Peyer's patch (tissue), 4 donors: ENCODE measurements around the gene RBBP5. TPM values are rescaled to one million over a fixed set of nuclear protein-coding genes. Genes with fewer than 3 reads are reported as not detected.

Experiments
- DNase-seq, 3 donors: peaks; one replicate each; pipeline ENCODE4 v3.0.0-alpha.2; 2017 to 2019
- H3K27ac ChIP-seq, 4 donors: fragments of 200-600 bp; sonication (generic); one replicate each; pipeline ENCODE4 v1.5.1; 2016 to 2019
- H3K27me3 ChIP-seq, 2 donors: fragments of 200-600 bp; sonication (generic); one replicate each; pipeline ENCODE4 v1.5.1; 2019
- H3K36me3 ChIP-seq, 3 donors: fragments of 200-600 bp; sonication (generic); one replicate each; pipeline ENCODE4 v1.5.1; 2016 to 2019
- H3K4me1 ChIP-seq, 4 donors: fragments of 200-600 bp; sonication (generic); one replicate each; pipeline ENCODE4 v1.5.1; 2016 to 2019
- H3K4me3 ChIP-seq, 4 donors: fragments of 200-600 bp; sonication (generic); 1 replicate in 3 of 4; 2 replicates in 1 of 4; pipeline ENCODE4 v1.5.1; 2016 to 2019; ENCODE audit warnings: mild to moderate bottlenecking in 1 of 4
- H3K9me3 ChIP-seq, 4 donors: fragments of 200-600 bp; sonication (generic); one replicate each; pipeline ENCODE4 v1.5.1; 2016 to 2019; ENCODE audit warnings: mild to moderate bottlenecking in 1 of 4
- POLR2A ChIP-seq, 2 donors: fragments of 450-650 bp; IDR thresholded peaks; one replicate each; pipeline ENCODE4 v1.5.1; 2017; ENCODE audit warnings: antibody characterized with exemption in 2 of 2, mild to moderate bottlenecking in 2 of 2, moderate library complexity in 2 of 2
- total RNA-seq, 4 donors: library from RNA; depleted of rRNA; stranded (reverse); fragments of >200 nt; gene quantifications; one replicate each; pipeline ENCODE4 v1.1.0, GENCODE V29; 2016
- TF ChIP-seq, protein P1 (sequence below), 6 experiments: fragments of 450-650 bp in 4 of 6; fragments of 200-600 bp in 2 of 6; sonication (generic) in 1 of 6; IDR thresholded peaks; one replicate each; pipeline ENCODE4 v1.5.1; 2017 to 2019; ENCODE audit warnings: antibody characterized with exemption in 6 of 6, mild to moderate bottlenecking in 3 of 6, moderate library complexity in 1 of 6

Gene RBBP5
- total RNA-seq, 4 donors from 2014 or later = 11.9 to 21.5 (median 15.3) TPM

DNA sequence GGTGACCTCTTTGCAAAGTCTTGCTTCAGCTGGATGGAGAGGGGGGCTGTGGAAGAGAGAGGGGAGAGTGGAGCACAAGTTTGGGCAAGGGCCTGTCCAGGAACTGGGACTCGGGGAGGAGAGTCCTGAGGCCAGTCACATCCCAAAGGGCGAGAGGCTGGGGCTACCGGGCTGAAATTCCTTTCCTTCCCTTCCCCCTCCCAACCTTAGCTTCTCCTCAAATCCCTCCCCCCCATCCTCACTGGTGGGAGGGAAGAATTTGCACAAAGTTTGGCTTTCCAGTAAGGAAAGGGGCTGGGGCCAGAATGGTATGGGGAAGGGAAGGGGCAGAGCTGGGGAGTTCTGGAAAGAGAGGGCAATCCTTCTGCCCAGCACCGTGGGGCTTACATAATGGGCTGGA lies 77.9 kb downstream of the RBBP5 start:
- no peak for TF ChIP-seq POLR2A (IDR thresholded peaks at IDR 0.05)
- TF ChIP-seq, protein P1, sequence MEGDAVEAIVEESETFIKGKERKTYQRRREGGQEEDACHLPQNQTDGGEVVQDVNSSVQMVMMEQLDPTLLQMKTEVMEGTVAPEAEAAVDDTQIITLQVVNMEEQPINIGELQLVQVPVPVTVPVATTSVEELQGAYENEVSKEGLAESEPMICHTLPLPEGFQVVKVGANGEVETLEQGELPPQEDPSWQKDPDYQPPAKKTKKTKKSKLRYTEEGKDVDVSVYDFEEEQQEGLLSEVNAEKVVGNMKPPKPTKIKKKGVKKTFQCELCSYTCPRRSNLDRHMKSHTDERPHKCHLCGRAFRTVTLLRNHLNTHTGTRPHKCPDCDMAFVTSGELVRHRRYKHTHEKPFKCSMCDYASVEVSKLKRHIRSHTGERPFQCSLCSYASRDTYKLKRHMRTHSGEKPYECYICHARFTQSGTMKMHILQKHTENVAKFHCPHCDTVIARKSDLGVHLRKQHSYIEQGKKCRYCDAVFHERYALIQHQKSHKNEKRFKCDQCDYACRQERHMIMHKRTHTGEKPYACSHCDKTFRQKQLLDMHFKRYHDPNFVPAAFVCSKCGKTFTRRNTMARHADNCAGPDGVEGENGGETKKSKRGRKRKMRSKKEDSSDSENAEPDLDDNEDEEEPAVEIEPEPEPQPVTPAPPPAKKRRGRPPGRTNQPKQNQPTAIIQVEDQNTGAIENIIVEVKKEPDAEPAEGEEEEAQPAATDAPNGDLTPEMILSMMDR (IDR thresholded peaks at IDR 0.05) = no peak
- Histone ChIP-seq H3K36me3 (no peaks in the 10 kb centered on the region), H3K9me3 (no peaks in the 10 kb centered on the region), H3K4me1 (peaks cover 0 to 7% (median 0%) of the 10 kb centered on the region in 4 donors), H3K27me3 (peaks cover 0 to 6% of the 10 kb centered on the region in 2 donors), H3K27ac (no peak overlapping the region), H3K4me3 (no peak overlapping the region)
- DNase-seq = no peak

- peaks cover 0 to 7% (median 0%) of the 10 kb centered on the region in 4 donors for H3K4me1 ChIP-seq
- no peak within 1 kb of the TSS for H3K4me3 ChIP-seq
- no peaks in the 10 kb centered on the region for H3K9me3 ChIP-seq
- no peaks in the 10 kb centered on the region for H3K36me3 ChIP-seq
- DNase-seq = no peak
- H3K27ac ChIP-seq = no peak within 1 kb of the TSS
- TF ChIP-seq POLR2A (IDR thresholded peaks at IDR 0.05) = no peak
- TF ChIP-seq, protein P1 (IDR thresholded peaks at IDR 0.05) = no peak
- peaks cover 0 to 6% of the 10 kb centered on the region in 2 donors for H3K27me3 ChIP-seq
Observed at GRCh38 chr1:205042911-205043806, 78.6 kb downstream of the RBBP5 start, which contains the start of gene CNTN2. Gene CNTN2 (plus strand): TSS chr1:205043212. CDS start chr1:205053186, 9,974 bp downstream.

DNA sequence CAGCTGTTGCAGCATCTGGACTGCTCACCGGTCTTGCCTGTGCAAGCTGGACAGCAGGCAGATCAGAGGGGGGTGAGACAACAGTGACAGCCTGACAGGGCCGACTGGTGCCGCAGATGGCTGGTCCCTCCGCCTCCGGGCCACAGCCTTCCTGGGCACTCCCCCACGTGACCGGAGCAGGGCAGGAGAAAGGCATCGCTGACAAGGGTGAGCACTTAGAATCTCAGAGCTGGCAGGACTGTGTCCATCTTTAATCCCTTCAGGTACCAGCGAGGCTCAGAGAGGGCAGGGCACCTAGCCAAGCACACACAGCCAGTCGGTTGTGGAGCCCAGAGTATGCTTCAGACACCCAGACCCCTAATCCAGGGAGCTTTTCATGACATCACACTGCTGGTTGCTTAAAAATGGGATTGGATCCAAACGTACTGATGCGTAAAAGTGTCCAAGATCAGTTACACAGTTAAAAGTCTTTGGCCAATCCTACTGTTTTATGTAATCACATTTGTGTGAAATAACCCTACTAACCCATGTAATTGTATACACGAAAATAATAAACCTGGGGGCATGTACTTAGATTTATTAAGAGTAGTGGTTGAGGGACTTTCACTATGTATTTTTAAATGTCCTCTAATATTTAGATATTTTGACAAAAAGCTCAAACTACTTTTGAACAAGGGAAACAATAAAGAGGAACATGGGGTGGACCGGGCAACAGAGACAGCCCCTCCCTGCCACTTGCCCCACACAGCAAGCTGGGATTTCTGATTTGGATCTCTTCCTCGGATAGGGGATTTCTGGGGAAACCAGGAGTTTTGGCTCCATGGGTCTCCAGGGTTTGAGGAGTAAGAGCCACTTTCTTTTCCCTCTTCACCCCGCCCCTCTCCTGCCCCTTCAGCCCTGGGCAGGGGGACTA lies 79.5 kb downstream of the RBBP5 start:
- H3K27me3 ChIP-seq = peaks cover 0 to 6% of the 10 kb centered on the region in 2 donors
- TF ChIP-seq, protein P1 (IDR thresholded peaks at IDR 0.05) = no peak
- TF ChIP-seq POLR2A (IDR thresholded peaks at IDR 0.05) = no peak
- no peak overlapping the region for H3K4me3 ChIP-seq
- H3K4me1 ChIP-seq = peaks cover 0 to 7% (median 0%) of the 10 kb centered on the region in 4 donors
- no peak for DNase-seq
- H3K27ac ChIP-seq = no peak overlapping the region
- H3K9me3 ChIP-seq = no peaks in the 10 kb centered on the region
- no peaks in the 10 kb centered on the region for H3K36me3 ChIP-seq

- Histone ChIP-seq H3K27me3 (peaks cover 0 to 6% of the 10 kb centered on the region in 2 donors), H3K4me1 (peaks cover 0 to 7% (median 0%) of the 10 kb centered on the region in 4 donors), H3K27ac (no peak overlapping the region), H3K4me3 (no peak overlapping the region), H3K9me3 (no peaks in the 10 kb centered on the region), H3K36me3 (no peaks in the 10 kb centered on the region)
- TF ChIP-seq, protein P1 (IDR thresholded peaks at IDR 0.05) = no peak
- no peak for TF ChIP-seq POLR2A (IDR thresholded peaks at IDR 0.05)
- DNase-seq = no peak
Observed at GRCh38 chr1:205041001-205041715, 80.6 kb downstream of the RBBP5 start.
